GM13976 (cell line): ENCODE measurements around the gene NT5C.

Source experiments
- DNase-seq: peaks from one replicate; pipeline ENCODE4 v3.0.0; 2012; ENCODE audit warnings: low spot score
- in situ Hi-C: fragments of 300-500 bp; cut with MboI; formaldehyde crosslinking; loops from one replicate; pipeline ENCODE4 v1.12.0; 2022; ENCODE audit warnings: low sequenced_read_pairs, mixed read lengths, inconsistent platforms; ENCODE audit not compliant: unreplicated experiment
- TF ChIP-seq, protein P1 (sequence below): IDR thresholded peaks from 2 replicates; pipeline ENCODE4 v1.5.1; 2012; ENCODE audit warnings: borderline replicate concordance, mild to moderate bottlenecking; ENCODE audit not compliant: insufficient read depth; ENCODE audit errors: extremely low read depth, missing control alignments, control extremely low read depth

Gene NT5C

DNA sequence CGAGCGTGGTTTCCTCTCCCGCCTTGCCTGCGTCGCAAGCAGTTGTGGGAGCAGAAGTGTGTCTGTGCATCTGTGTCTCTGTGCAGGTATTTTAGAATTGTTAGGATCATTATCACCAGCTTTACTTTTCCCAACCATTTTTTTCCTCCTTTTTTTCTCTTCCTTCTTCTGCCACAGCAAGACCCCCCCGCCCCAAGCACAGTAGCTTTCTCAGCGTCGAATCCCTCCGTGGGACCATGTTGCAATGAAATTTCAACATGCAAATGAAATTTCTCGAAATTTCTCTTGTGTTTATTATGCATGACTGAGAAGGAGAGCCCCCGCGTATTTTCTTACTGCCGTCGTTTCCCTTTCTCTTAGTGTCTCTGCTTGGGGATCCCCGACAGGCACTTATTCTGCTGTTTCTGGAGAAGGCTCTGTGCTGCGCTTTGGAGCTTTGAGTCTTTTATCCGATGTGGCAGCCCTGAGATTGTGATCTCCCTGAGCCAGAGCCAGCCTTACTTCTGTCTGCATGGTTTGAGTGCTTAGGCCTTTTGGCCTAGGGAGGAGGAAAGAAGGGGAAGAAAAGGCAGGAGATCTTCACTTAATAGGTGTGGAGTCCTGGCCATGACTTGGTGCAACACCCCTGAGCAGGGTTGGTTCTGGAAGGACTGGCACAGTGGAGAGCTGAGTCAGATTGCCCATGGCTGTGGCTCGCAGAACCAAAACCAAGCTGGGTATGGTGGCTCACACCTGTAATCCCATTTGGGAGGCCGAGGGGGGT, 16.8 kb downstream of the NT5C start:
- TF ChIP-seq, protein P1, sequence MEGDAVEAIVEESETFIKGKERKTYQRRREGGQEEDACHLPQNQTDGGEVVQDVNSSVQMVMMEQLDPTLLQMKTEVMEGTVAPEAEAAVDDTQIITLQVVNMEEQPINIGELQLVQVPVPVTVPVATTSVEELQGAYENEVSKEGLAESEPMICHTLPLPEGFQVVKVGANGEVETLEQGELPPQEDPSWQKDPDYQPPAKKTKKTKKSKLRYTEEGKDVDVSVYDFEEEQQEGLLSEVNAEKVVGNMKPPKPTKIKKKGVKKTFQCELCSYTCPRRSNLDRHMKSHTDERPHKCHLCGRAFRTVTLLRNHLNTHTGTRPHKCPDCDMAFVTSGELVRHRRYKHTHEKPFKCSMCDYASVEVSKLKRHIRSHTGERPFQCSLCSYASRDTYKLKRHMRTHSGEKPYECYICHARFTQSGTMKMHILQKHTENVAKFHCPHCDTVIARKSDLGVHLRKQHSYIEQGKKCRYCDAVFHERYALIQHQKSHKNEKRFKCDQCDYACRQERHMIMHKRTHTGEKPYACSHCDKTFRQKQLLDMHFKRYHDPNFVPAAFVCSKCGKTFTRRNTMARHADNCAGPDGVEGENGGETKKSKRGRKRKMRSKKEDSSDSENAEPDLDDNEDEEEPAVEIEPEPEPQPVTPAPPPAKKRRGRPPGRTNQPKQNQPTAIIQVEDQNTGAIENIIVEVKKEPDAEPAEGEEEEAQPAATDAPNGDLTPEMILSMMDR, result no peak
- in situ Hi-C loops, result no loop called here
- peak; percentile 76 for DNase-seq

DNA sequence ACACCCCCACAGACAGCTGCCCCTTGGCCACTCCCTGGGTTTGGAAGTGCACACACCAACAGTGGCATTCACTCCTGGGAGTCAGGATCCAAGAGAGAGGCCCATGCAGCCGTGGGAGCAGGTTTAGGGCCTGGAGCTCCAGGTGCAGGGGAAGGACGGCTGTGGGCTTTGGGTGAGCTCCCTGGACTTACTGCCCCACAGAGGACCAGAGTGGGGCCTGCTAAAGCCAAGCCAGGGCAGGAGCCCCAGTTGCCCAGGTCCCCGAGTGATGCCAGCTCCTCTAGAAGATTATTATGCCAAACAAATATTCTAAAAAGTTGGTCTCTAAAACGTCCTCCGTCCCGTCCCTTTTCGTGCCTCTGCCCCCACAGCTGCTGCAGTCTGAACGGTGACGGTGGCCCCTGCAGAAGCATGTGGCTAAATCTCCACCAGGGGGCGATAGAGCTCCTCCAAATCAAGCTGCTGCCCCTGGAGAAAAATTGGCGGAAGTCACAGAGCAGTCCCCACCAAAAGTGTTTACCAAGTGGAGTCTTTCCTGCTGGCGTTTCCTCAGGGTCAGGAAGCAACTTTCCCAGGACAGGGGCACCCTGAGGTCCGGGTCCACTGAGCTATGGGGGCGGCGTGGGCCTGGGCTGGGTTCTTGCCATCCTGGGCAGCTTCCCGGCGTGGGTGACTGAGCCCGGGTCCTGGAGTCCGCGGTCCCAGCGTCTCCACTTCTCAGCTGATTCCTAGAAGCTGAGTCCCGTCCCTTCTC, 17.6 kb downstream of the NT5C start:
- in situ Hi-C loops, result no loop called here
- TF ChIP-seq, protein P1, result peak; percentile 85
- peak; percentile 90 for DNase-seq

DNA sequence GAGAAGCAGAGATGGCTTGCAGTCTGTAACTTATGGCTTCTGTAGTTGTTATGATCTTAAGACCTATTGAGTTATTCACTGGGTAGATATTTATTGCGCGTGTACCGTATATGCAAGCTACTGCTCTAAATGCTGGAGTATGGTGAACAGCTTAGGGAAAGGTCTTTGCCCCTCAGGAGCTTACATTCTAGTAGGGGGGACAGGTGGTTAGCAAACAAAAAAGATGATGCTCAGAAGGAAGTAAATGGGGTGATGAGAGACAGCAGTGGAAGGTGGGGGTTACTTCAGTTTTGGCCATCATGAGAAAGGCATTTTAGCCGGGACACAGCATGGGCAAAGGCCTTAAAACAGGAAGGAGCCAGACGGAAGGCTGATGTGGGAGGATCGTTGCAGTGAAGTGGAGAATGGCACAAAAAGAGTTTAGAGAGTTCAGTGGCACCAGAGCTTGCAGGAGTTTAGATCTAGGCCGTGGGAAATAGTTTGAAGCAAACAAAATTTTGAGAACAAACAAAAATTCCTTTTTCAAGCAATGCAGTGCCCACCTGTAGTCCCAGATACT, 19.7 kb downstream of the NT5C start:
- in situ Hi-C loops, result no loop called here
- TF ChIP-seq, protein P1, result no peak
- no peak for DNase-seq

- in situ Hi-C loops, result no loop called here
- DNase-seq, result no peak
- TF ChIP-seq, protein P1, result no peak
These were observed 21.2 kb downstream of the NT5C start for GRCh38 chr17:75110234-75110937.

GRCh38 chr17:75109407-75110233, 21.9 kb downstream of the NT5C start, which contains the start of gene ARMC7:
Gene ARMC7, plus strand, starts transcription at chr17:75109969. Its CDS starts 320 bp downstream, at chr17:75110289.
- TF ChIP-seq, protein P1, result no peak
- peak; percentile 98 for DNase-seq
- in situ Hi-C loops, result no loop called here
